Hypothalamus (tissue), 51 donors: ENCODE measurements around the gene SOX21.

ENCODE experiments used
- DNase-seq, 51 donors: peaks; one replicate each; lab custom pipeline; 2025; lab: John Stamatoyannopoulos, UW

Gene SOX21

DNA sequence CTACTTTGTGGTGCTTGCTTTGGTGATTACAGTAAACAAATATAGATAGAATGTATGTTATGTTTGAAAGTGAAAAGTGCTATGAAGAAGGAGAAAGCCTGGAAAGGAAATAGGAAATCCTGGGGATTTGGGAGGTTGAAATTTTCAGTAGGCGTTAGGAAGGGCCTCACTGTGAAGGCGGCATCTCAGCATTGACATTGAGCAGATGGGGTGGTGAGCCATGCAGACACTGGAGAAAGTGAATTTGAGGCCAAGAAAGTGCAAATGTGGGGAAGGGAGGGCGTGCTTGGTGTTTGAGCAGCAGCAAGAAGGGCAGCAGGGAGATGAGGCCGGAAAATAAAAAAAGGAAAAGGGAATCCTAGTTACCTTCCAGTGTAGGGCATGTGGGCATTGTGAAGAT lies 20.3 kb downstream of the SOX21 start:
- DNase-seq, result no peak

DNA sequence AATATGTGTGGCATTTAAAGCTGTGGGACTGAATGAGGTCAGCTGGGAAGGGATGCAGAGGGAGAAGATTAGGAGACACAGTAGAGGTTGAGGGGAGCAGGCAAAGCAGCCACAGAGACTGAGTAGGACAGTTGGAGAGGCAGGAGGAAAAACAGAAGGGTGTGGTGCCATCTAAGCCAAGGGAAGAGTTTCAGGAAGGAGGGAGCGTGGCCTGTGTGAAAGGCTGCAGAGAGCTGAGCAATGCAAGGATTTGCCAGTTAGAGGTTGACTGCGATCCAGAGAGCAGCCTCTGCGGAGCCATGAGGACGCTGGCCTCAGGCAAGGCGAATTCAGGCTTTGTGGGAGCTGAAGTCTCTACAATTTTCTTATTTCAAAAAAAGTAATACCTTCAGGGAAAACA lies 28.9 kb downstream of the SOX21 start:
- DNase-seq, result no peak

DNA sequence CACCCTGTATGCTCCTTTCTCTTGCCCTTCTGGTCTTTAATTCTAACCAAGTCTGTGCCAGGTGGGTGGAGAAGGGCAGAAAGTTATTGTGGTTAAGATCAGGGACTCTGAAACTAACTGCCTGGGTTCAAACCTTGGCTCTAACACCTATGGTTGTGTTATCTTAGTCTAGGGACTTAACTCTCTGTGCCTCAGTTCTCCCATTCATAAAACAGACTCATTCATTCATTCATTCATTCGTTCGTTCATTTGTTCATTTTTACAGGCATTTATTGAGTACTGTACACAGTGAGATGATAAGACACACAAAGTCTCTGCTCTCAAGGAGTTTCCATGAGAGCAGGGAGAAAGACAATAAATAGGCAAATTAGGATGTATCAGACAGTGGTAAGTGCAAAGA lies 30.1 kb downstream of the SOX21 start:
- DNase-seq, result no peak

DNA sequence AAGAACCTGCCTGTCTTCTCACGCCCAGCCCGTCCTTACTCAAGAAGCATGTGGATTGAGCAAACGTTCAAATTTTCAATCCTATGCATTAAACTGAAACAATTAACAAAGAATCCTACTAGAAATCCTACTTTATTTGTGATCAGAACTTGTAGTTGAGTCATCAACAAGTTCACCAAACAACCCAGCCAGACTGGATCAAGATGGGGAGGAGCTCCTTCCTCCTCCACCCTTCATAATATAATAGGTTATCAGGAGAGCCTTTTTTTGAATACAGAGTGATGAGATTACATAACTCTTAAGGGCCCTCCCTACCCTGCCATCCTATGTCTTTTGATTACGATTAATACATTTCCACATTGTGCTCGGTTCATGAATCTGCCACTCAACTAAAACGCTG lies 32.7 kb downstream of the SOX21 start:
- no peak for DNase-seq

DNA sequence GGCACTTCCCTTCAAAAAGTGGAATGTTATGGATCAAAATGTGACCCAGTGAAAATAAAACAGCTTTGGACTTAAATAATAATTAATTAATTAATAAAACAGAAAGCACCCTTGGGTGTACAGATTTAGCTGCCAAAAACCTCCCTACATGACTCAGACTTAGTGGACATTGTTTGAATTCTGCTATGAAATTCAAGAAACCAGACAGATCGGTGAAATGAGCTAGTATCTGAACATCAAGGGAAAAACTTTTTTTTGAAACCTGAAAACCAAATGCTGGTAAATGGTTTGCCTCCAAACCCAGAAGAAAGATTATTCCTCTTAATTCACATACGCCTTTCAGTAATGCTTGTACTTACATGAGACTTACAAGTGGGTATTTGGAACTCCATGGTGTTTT lies 33.5 kb downstream of the SOX21 start:
- DNase-seq, result no peak

DNA sequence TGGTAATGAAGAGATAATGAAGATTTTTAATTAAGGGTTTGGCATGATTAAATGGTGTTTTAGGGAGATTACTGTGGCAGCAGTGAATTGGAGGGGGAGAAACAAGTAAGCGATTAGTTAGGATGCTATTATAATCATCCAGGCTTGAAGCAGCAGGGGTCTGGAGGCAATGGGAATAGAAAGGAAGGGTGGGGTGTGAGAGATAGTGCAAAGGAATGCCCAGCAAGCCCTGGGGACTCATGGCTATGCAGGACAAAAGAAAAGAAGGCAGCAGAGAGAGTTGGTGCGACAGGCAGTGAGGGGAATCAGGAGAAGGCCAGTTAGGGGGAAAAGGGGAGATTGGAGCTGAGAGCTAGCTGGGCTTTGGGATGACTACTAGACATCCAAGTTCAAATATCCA lies 34.5 kb downstream of the SOX21 start:
- DNase-seq, result no peak

DNA sequence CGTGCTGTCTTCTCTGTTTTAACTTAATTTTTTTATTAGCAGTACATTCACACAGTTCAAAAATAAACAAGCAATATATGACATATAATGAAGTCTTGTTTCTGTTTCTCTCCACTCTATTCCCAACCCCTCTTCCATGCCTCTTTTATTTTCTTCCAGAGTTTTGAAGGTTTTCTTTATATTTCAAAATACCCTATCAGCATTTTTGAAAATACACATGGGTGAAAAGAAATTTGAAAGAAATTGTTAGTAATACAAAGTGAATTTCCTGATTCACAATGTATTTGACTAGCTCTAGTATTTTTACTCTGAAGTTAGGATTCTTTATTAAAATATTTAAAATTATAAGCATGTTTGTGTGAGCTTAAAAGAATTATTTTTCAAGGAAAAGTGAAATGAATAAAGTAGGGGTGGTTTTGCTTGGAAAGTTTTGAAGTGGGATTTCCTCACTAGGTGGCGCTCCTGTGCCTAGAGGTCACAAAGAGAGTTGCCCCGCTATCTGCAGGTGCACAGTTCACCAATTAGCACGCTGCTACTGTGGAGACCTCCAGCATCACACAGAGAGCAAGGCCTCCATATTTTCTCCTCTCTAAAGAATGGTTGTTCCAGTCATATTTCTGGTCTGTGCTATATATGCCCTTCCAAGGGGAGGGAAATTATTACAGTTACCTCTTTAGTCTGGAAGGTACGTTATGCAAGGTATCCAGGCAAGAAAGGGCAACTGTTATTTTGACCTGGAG lies 37.6 kb downstream of the SOX21 start:
- peak in 33 of 51 donors; percentile 1 to 62 (median 18) for DNase-seq

DNA sequence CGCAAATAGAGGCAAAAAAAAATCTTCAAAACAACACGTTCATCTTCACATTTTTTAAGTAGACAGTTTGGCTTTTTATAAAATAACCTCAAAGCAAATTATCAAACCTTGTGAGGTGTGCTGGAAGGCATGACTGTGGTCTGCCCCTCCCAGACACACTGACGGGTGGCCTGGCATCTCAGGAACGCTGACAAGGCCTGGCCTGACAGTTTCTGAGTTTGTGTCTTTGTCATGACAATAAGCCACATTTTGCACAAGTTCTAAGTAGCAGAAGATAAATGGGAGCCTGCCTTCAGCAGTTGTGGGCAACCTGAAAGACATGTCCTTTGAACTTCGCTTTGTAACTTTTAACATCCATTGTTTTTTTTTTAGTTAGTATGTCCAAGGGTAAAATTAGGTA lies 38.5 kb downstream of the SOX21 start:
- no peak for DNase-seq

DNA sequence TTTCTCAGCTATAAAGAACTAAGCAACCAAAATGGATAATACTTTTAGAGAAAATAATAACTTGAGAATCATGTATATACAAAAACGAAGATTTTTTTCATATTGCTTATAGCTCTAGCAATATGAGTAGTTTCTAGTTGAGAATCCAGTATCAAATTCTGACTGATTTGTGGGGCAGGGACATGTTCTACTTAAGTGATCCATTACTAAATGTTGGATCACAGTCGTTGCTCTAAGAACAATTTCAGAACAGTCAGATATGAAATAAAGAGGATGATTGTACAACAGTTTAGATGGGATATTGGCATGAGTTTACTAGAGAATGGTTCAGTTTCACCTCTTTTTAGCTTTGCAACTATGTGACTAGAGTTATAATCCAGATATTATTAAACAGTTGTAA lies 39.9 kb downstream of the SOX21 start:
- DNase-seq, result no peak

DNA sequence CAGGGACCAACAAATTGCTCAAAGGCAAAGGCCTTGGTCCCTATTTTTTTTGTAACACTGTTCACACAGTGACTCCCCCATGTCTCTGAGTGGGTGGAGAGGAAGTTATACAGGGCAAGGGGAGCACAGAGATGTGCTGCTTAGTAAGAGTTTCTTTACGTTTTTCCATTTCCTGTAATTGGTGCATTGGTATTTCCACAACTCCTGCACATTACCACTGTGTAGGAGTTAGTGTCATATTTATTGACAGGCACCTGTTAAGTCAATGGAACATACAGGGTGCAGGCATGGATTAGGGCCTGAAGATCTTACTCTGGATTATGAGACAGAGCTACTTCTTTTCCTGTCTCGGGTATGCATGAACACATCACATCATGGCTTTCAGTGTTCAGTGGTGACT lies 45.2 kb downstream of the SOX21 start:
- no peak for DNase-seq

DNA sequence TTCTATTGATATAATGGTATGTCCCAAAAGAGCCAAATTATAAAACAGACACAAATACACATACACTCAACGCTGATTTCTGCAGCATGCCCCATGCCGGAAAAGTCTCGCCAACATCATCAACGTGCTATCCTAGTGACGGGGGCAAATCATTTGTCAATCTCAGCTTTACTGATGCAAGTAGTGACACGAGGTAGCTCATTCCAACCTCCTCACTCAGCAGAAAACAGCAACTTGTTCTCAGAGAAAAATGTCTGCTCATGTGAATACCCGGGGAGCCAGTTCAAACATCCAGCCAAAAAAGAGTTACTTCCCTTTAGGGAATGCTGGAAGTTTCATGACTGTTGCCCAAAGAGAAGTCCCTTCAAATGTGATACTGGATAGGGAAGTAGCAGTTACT lies 46.3 kb downstream of the SOX21 start:
- DNase-seq, result no peak

DNA sequence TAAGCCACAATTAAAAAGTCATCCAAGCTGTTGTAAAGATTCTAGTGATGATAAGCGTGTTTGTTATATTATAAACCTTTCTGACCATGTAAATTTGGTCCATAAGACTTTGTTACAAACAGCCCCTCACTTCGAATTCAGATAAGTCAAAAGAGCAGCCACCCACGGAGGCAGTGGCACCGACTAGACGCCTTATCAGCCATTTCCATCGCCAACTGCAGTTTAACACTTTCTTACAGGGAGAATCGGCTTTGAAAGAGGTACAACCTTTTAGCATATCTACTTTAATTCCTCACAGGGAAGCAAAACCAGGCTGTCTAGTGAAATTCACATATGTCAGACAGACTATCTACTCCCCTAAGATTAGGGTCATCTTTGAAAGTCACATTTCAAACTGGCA lies 47.5 kb downstream of the SOX21 start:
- no peak for DNase-seq

DNA sequence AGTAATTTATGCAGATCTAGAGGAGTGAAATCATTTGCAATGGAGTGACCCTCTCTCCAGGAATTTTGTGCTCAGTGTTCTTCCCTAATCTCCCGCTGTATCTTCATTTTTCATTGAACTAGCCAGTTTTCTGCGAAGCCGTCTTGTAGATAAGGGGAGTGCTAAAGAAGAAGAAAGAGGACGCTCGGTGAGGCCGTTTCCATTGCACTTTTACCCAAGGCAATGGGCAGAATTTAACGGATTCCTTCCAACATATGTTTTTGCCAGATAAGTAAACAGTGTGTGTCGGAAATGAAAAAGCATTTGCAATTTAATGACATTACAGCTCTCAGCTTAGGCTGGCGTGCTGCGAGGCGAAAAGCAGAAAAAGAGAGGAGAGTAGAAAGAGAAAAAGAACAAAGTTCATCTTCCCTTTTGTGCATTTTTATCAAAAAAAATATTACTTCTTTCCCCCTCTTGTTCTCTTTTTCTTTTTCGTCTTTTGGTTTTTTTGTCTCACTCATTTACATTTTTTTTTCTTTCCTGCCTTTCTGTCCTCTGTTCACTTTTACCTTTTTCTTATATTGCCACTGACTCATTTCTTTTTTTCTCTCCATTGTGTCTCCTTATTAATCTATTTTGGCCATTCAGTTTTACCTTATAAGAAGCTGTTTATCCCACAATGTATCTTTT lies 49.9 kb downstream of the SOX21 start:
- no peak for DNase-seq

DNA sequence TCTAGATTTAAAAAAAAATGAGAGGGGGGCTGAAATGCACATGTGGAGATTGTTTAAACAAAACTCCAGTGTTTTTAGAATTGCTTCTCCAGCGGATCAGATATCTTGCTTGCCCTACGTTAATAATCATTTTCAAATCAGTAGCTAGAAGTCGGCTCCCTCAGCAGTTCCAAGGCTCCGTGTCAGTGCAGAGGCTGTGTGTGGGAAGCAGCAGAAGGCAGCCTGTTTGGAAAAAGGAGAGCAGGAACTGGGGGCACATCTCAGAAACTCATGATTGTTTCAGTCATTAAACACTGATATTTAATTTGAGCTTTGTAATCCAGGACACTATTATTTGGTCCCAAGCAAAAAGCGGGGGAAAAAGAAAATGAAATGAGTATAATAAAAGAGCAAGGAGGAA lies 50.9 kb downstream of the SOX21 start:
- no peak for DNase-seq

DNA sequence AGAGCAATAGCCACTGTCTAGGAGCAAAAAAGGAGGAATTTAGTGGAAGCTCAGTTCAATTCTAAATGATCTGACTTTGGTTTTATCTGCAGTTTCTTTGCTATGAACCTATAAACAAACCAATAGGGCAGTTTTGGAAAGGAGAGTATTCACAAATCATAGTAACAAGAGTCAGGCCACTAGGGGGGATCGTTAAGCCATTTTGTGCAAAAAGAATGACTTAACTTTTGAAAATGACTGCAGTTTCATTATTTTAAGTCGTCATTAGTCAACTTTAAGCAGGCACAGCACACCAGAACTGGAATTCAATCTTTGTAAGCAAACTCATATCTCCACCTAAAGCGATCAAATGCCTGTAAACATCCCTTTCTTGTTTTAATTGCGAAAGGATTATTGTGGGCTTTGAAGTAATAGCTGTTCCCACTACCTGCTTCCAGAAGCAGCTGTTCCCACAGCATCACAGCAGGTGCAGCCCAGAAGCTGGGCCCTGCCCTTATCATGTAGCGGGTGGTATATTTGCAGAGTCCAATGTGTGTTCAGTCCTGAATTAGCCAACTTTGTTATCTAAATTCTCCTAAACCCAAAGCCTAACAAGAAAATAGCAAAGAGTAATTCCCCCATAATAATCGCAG lies 51.5 kb downstream of the SOX21 start:
- peak in 4 of 51 donors; percentile 4 to 59 (median 8) for DNase-seq
